NCI-H187 treated with DMSO at 0.1 percent for 48 hours (cell line): ENCODE data around the gene SLC35F4.
"Not testable (repeated sequence)": the region's sequence is repeated elsewhere in the genome, so short reads cannot be mapped to it uniquely, and the experiment has no call there.

ENCODE experiments used
- DNase-seq: peaks from one replicate; lab custom pipeline; 2025; lab: John Stamatoyannopoulos, UW

Gene SLC35F4

GRCh38 chr14:57865403-57866198, at the start of gene SLC35F4:
SLC35F4 (minus strand) TSS chr14:57866092.
- DNase-seq, result no peak

- no peak for DNase-seq
Observed at GRCh38 chr14:57909626-57910025, 43.7 kb upstream of the SLC35F4 start.

GRCh38 chr14:57903954-57904353, 38.1 kb upstream of the SLC35F4 start:
- no peak for DNase-seq

- no peak for DNase-seq
Observed at GRCh38 chr14:57898837-57899572, 33.1 kb upstream of the SLC35F4 start.

GRCh38 chr14:57897144-57897748, 31.4 kb upstream of the SLC35F4 start:
- no peak for DNase-seq

GRCh38 chr14:57889245-57889644, 23.4 kb upstream of the SLC35F4 start:
- DNase-seq, result no peak

- no peak for DNase-seq
Observed at GRCh38 chr14:57884175-57884574, 18.3 kb upstream of the SLC35F4 start.

GRCh38 chr14:57883061-57883460, 17.2 kb upstream of the SLC35F4 start:
- no peak for DNase-seq

- no peak for DNase-seq
Observed at GRCh38 chr14:57879516-57879915, 13.6 kb upstream of the SLC35F4 start.

- no peak for DNase-seq
Observed at GRCh38 chr14:57875985-57876384, 10.1 kb upstream of the SLC35F4 start.

- DNase-seq, result no peak
Observed at GRCh38 chr14:57875296-57875695, 9.4 kb upstream of the SLC35F4 start.

GRCh38 chr14:57871459-57872080, 5.7 kb upstream of the SLC35F4 start:
- no peak for DNase-seq

- DNase-seq, result no peak
Observed at GRCh38 chr14:57870686-57871457, 5.0 kb upstream of the SLC35F4 start.

- DNase-seq, result no peak
Observed at GRCh38 chr14:57869617-57870016, 3.7 kb upstream of the SLC35F4 start.

GRCh38 chr14:57866199-57866705, 360 bp upstream of the SLC35F4 start:
- no peak for DNase-seq

GRCh38 chr14:57865066-57865402, 858 bp downstream of the SLC35F4 start:
- DNase-seq, result no peak

- no peak for DNase-seq
Observed at GRCh38 chr14:57864659-57865058, 1.2 kb downstream of the SLC35F4 start.

GRCh38 chr14:57863471-57863870, 2.4 kb downstream of the SLC35F4 start:
- no peak for DNase-seq

GRCh38 chr14:57855666-57856065, 10.2 kb downstream of the SLC35F4 start:
- not testable (repeated sequence) for DNase-seq

- no peak for DNase-seq
Observed at GRCh38 chr14:57854571-57854970, 11.3 kb downstream of the SLC35F4 start.

- DNase-seq, result no peak
Observed at GRCh38 chr14:57851354-57851753, 14.5 kb downstream of the SLC35F4 start.

GRCh38 chr14:57848786-57849185, 17.1 kb downstream of the SLC35F4 start:
- no peak for DNase-seq
